Central memory CD8-positive, alpha-beta T cell (primary cell): Measurements from ENCODE around the gene RABGEF1.

Experiments used
- ATAC-seq: fragments of 150-1000 bp; cut with Tn5 transposase; replicated peaks from 2 replicates; pipeline ENCODE4 v1.10.0; 2022; ENCODE audit warnings: mild to moderate bottlenecking, moderate FRiP score, moderate number of reproducible peaks; ENCODE audit not compliant: poor library complexity, severe bottlenecking; ENCODE audit errors: extremely low read depth
- DNase-seq, 2 donors: peaks; one replicate each; pipeline ENCODE4 v3.0.0; 2021; ENCODE audit warnings: low spot score in 2 of 2
- H3K27ac Mint-ChIP-seq: one replicate; pipeline ENCODE4 v1.8.0; 2022; ENCODE audit warnings: low read depth, mild to moderate bottlenecking, moderate library complexity, mixed read lengths
- H3K27me3 Mint-ChIP-seq: one replicate; pipeline ENCODE4 v1.8.0; 2022; ENCODE audit warnings: mixed read lengths
- H3K36me3 Mint-ChIP-seq: one replicate; pipeline ENCODE4 v1.8.0; 2022; ENCODE audit warnings: mild to moderate bottlenecking, moderate library complexity, mixed read lengths; ENCODE audit not compliant: insufficient read depth
- H3K4me1 Mint-ChIP-seq: one replicate; pipeline ENCODE4 v1.8.0; 2022; ENCODE audit warnings: mixed read lengths
- H3K4me3 Mint-ChIP-seq: one replicate; pipeline ENCODE4 v1.8.0; 2022; ENCODE audit warnings: mild to moderate bottlenecking, moderate library complexity, mixed read lengths
- H3K9me3 Mint-ChIP-seq: one replicate; pipeline ENCODE4 v1.8.0; 2022; ENCODE audit warnings: mixed read lengths

RABGEF1 gene

GRCh38 chr7:66859794-66860645, 119.5 kb downstream of the RABGEF1 start:
- Mint-ChIP-seq H3K4me1 (no peaks in the 10 kb centered on the region), H3K9me3 (no peaks in the 10 kb centered on the region), H3K36me3 (peaks cover 5% of the 10 kb centered on the region), H3K27ac (peak overlapping the region; percentile 50), H3K27me3 (no peaks in the 10 kb centered on the region), H3K4me3 (no peak overlapping the region)
- no peak for ATAC-seq
- no peak for DNase-seq

GRCh38 chr7:66860767-66861166, 120.2 kb downstream of the RABGEF1 start:
- H3K27me3 Mint-ChIP-seq, result no peaks in the 10 kb centered on the region
- no peaks in the 10 kb centered on the region for H3K4me1 Mint-ChIP-seq
- H3K4me3 Mint-ChIP-seq, result no peak overlapping the region
- H3K27ac Mint-ChIP-seq, result no peak overlapping the region
- DNase-seq (no peak), ATAC-seq (no peak)
- H3K36me3 Mint-ChIP-seq, result peaks cover 5% of the 10 kb centered on the region
- H3K9me3 Mint-ChIP-seq, result no peaks in the 10 kb centered on the region
